HepG2 (cell line): Measurements from ENCODE around the gene RNF13. TPM values are rescaled to one million over a fixed set of nuclear protein-coding genes. Genes with fewer than 3 reads are reported as not detected.

ENCODE experiments used
- BRD4 ChIP-seq: sonication (generic); formaldehyde crosslinking; IDR thresholded peaks from 2 replicates; pipeline ENCODE4 v1.4.0; 2020; ENCODE audit warnings: missing genetic modification reagents
- HNRNPL ChIP-seq: fragments of 200-400 bp; formaldehyde crosslinking; IDR thresholded peaks from 2 replicates; pipeline ENCODE4 v1.6.1; 2017; ENCODE audit warnings: mild to moderate bottlenecking, low read depth, low read length
- MAF1 ChIP-seq: sonication (generic); formaldehyde crosslinking; IDR thresholded peaks from 2 replicates; pipeline ENCODE4 v1.5.0; 2020; ENCODE audit warnings: missing genetic modification reagents, borderline replicate concordance
- ONECUT2 ChIP-seq: sonication (generic); formaldehyde crosslinking; IDR thresholded peaks from 2 replicates; pipeline ENCODE4 v1.4.0; 2020; ENCODE audit warnings: missing genetic modification reagents
- PCBP1 ChIP-seq: fragments of 200-400 bp; formaldehyde crosslinking; IDR thresholded peaks from 2 replicates; pipeline ENCODE4 v1.6.1; 2017; ENCODE audit warnings: mild to moderate bottlenecking, low read depth, low read length, borderline replicate concordance
- SUZ12 ChIP-seq: fragments of 150-350 bp; IDR thresholded peaks from 2 replicates; pipeline ENCODE4 v1.6.1; 2014; ENCODE audit warnings: low read depth, low read length
- TCF12 ChIP-seq, 2 experiments: fragments of 450-650 bp in 1 of 2; sonication (generic) in 1 of 2; formaldehyde crosslinking in 1 of 2; IDR thresholded peaks; 2 replicates each; pipeline versions ENCODE4 v1.6.1 to v1.8.0; 2017 to 2022; ENCODE audit warnings: antibody characterized with exemption in 1 of 2, mild to moderate bottlenecking in 1 of 2, missing genetic modification reagents in 1 of 2, moderate library complexity in 1 of 2
- ZFP36 ChIP-seq: fragments of 150-350 bp; IDR thresholded peaks from 2 replicates; pipeline ENCODE4 v1.6.1; 2018; ENCODE audit warnings: borderline replicate concordance, low read length, low read depth; ENCODE audit not compliant: partially characterized antibody
- ZMYM4 ChIP-seq: sonication (generic); formaldehyde crosslinking; IDR thresholded peaks from 2 replicates; pipeline ENCODE4 v1.8.1; 2023; ENCODE audit warnings: mild to moderate bottlenecking, missing genetic modification reagents
- ZNF256 ChIP-seq: sonication (generic); formaldehyde crosslinking; conservative IDR thresholded peaks from 2 replicates; pipeline ENCODE4 v1.4.0; 2020; ENCODE audit warnings: missing genetic modification reagents
- ZNF577 ChIP-seq: sonication (generic); formaldehyde crosslinking; IDR thresholded peaks from 2 replicates; pipeline ENCODE4 v1.4.0; 2020; ENCODE audit warnings: mild to moderate bottlenecking, low read depth, missing genetic modification reagents, borderline replicate concordance
- ZNF720 ChIP-seq: sonication (generic); formaldehyde crosslinking; IDR thresholded peaks from 2 replicates; pipeline ENCODE4 v1.4.0; 2020; ENCODE audit warnings: missing genetic modification reagents
- polyA plus RNA-seq, 8 experiments: library from polyadenylated mRNA; depleted of rRNA in 3 of 8; stranded (reverse) in 7 of 8; unstranded in 1 of 8; fragments of >200 nt; fragmentation: Illumina TruSeq in 4 of 8; extraction: Trizol in 4 of 8; gene quantifications; 2 replicates each; pipeline versions ENCODE4 v1.2.1 to v1.2.3, GENCODE V29; 2011 to 2016; ENCODE audit warnings: low read depth in 4 of 8, missing spikeins in 1 of 8, mixed read lengths in 1 of 8; ENCODE audit not compliant: insufficient read depth in 1 of 8
- total RNA-seq, 5 experiments: library from RNA; depleted of rRNA; stranded (reverse); fragments of >200 nt; fragmentation: Illumina TruSeq; extraction: Trizol; gene quantifications; 2 replicates each; pipeline ENCODE4 v1.2.3, GENCODE V29; 2016; ENCODE audit warnings: low read depth in 1 of 5
- TF ChIP-seq, protein P1 (sequence below): sonication (generic); formaldehyde crosslinking; IDR thresholded peaks from 2 replicates; pipeline ENCODE4 v1.4.0; 2020; ENCODE audit warnings: missing genetic modification reagents
- TF ChIP-seq, protein P2 (sequence below): fragments of 450-650 bp; IDR thresholded peaks from 2 replicates; pipeline ENCODE4 v1.6.1; 2017; ENCODE audit warnings: mild to moderate bottlenecking
- TF ChIP-seq, protein P3 (sequence below): sonication (generic); formaldehyde crosslinking; conservative IDR thresholded peaks from 2 replicates; pipeline ENCODE4 v1.4.0; 2020; ENCODE audit warnings: mild to moderate bottlenecking, missing genetic modification reagents, moderate library complexity
- TF ChIP-seq, protein P4 (sequence below): sonication (generic); formaldehyde crosslinking; conservative IDR thresholded peaks from 2 replicates; pipeline ENCODE4 v1.8.0; 2022; ENCODE audit warnings: mild to moderate bottlenecking, moderate library complexity, missing genetic modification reagents
- TF ChIP-seq, protein P5 (sequence below): sonication (generic); formaldehyde crosslinking; IDR thresholded peaks from 2 replicates; pipeline ENCODE4 v1.8.1; 2023; ENCODE audit warnings: mild to moderate bottlenecking, missing genetic modification reagents, borderline replicate concordance

Gene RNF13
- total and polyA plus RNA-seq, 2 of the 13 experiments (the other 11 are each of a cell fraction or from before 2014, with no cell fraction given): 39.8 to 46.0 TPM

DNA sequence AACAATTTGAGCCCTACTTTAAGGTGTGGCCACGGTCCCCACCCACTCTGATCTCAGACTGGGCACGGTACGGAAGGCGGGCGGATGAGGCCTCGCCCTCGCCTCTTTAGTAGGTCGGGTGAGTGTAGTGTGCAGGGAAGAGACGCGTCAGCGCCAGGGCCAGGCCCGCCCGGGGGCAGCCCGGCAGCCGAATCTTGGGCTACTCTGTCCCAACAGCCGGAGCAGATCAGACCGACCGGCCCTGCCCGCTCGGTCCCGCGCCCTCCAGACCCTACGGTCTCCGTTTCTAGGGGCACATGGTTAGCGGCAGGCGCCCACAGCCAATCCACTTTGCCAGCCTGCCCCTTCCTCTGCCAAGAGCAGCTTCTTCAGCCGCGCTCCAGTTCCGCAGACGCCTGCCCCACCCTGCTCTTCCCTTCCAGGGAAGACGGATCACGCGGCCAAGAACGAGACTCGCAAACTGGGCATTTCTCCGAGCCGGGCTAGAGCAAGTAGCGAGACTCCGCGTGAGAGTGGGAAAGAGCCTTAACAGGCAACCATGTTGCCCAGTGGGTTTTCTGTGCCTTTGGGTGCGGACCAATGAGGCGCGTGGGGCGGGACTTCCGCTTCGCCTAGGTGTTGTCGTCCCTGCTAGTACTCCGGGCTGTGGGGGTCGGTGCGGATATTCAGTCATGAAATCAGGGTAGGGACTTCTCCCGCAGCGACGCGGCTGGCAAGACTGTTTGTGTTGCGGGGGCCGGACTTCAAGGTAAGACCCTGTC lies at the start of gene RNF13 (continued):
- TF ChIP-seq, protein P1, sequence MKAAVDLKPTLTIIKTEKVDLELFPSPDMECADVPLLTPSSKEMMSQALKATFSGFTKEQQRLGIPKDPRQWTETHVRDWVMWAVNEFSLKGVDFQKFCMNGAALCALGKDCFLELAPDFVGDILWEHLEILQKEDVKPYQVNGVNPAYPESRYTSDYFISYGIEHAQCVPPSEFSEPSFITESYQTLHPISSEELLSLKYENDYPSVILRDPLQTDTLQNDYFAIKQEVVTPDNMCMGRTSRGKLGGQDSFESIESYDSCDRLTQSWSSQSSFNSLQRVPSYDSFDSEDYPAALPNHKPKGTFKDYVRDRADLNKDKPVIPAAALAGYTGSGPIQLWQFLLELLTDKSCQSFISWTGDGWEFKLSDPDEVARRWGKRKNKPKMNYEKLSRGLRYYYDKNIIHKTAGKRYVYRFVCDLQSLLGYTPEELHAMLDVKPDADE (CRISPR knock-in tag): 0 out of 2 replicates have a peak, but pooled peaks have one; percentile 55
- TF ChIP-seq, protein P2, sequence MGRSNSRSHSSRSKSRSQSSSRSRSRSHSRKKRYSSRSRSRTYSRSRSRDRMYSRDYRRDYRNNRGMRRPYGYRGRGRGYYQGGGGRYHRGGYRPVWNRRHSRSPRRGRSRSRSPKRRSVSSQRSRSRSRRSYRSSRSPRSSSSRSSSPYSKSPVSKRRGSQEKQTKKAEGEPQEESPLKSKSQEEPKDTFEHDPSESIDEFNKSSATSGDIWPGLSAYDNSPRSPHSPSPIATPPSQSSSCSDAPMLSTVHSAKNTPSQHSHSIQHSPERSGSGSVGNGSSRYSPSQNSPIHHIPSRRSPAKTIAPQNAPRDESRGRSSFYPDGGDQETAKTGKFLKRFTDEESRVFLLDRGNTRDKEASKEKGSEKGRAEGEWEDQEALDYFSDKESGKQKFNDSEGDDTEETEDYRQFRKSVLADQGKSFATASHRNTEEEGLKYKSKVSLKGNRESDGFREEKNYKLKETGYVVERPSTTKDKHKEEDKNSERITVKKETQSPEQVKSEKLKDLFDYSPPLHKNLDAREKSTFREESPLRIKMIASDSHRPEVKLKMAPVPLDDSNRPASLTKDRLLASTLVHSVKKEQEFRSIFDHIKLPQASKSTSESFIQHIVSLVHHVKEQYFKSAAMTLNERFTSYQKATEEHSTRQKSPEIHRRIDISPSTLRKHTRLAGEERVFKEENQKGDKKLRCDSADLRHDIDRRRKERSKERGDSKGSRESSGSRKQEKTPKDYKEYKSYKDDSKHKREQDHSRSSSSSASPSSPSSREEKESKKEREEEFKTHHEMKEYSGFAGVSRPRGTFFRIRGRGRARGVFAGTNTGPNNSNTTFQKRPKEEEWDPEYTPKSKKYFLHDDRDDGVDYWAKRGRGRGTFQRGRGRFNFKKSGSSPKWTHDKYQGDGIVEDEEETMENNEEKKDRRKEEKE: no peak
- TF ChIP-seq, protein P3, sequence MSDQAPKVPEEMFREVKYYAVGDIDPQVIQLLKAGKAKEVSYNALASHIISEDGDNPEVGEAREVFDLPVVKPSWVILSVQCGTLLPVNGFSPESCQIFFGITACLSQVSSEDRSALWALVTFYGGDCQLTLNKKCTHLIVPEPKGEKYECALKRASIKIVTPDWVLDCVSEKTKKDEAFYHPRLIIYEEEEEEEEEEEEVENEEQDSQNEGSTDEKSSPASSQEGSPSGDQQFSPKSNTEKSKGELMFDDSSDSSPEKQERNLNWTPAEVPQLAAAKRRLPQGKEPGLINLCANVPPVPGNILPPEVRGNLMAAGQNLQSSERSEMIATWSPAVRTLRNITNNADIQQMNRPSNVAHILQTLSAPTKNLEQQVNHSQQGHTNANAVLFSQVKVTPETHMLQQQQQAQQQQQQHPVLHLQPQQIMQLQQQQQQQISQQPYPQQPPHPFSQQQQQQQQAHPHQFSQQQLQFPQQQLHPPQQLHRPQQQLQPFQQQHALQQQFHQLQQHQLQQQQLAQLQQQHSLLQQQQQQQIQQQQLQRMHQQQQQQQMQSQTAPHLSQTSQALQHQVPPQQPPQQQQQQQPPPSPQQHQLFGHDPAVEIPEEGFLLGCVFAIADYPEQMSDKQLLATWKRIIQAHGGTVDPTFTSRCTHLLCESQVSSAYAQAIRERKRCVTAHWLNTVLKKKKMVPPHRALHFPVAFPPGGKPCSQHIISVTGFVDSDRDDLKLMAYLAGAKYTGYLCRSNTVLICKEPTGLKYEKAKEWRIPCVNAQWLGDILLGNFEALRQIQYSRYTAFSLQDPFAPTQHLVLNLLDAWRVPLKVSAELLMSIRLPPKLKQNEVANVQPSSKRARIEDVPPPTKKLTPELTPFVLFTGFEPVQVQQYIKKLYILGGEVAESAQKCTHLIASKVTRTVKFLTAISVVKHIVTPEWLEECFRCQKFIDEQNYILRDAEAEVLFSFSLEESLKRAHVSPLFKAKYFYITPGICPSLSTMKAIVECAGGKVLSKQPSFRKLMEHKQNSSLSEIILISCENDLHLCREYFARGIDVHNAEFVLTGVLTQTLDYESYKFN (CRISPR knock-in tag): peak; percentile 34; the same call in 1 of the 2 replicates
- no peak for TF ChIP-seq ZNF720 (CRISPR knock-in tag)
- peak; percentile 32; the same call in 1 of the 2 replicates for TF ChIP-seq MAF1 (CRISPR knock-in tag)
- no peak for TF ChIP-seq ONECUT2 (CRISPR knock-in tag)
- TF ChIP-seq BRD4 (CRISPR knock-in tag): peak; percentile 33; the same call in 1 of the 2 replicates
- TF ChIP-seq SUZ12: no peak
- TF ChIP-seq ZNF256 (CRISPR knock-in tag): 0 out of 2 replicates have a peak, but pooled peaks have one; percentile 9
- no peak for TF ChIP-seq ZNF577
- TF ChIP-seq TCF12 (IDR thresholded peaks at IDR 0.05): no peak
- 0 out of 2 replicates have a peak, but pooled peaks have one; percentile 67 for TF ChIP-seq TCF12 (CRISPR knock-in tag; IDR thresholded peaks at IDR 0.05)
- TF ChIP-seq ZMYM4 (CRISPR knock-in tag): peak; percentile 74
- TF ChIP-seq, protein P4, sequence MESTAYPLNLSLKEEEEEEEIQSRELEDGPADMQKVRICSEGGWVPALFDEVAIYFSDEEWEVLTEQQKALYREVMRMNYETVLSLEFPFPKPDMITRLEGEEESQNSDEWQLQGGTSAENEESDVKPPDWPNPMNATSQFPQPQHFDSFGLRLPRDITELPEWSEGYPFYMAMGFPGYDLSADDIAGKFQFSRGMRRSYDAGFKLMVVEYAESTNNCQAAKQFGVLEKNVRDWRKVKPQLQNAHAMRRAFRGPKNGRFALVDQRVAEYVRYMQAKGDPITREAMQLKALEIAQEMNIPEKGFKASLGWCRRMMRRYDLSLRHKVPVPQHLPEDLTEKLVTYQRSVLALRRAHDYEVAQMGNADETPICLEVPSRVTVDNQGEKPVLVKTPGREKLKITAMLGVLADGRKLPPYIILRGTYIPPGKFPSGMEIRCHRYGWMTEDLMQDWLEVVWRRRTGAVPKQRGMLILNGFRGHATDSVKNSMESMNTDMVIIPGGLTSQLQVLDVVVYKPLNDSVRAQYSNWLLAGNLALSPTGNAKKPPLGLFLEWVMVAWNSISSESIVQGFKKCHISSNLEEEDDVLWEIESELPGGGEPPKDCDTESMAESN (CRISPR knock-in tag): peak; percentile 68
- TF ChIP-seq HNRNPL: peak; percentile 87; the same call in 1 of the 2 replicates
- no peak for TF ChIP-seq ZFP36
- TF ChIP-seq PCBP1: 0 out of 2 replicates have a peak, but pooled peaks have one; percentile 49
- TF ChIP-seq, protein P5, sequence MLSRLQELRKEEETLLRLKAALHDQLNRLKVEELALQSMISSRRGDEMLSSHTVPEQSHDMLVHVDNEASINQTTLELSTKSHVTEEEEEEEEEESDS (CRISPR knock-in tag): no peak
